ENCODE results near the gene UNC79. TPM values are rescaled to one million over a fixed set of nuclear protein-coding genes. Genes with fewer than 3 reads are reported as not detected.

The UNC79 gene
- total RNA-seq, 1 donor from 2014 or later, result 0.08 TPM

- DNase-seq (ENCODE audit: extremely low spot score, unreplicated experiment), result no peak
- H3K27ac Mint-ChIP-seq (ENCODE audit: unreplicated experiment), result no peak overlapping the region
- H3K4me1 Mint-ChIP-seq (ENCODE audit: unreplicated experiment), result no peaks in the 10 kb centered on the region
- H3K36me3 Mint-ChIP-seq (ENCODE audit: unreplicated experiment), result no peaks in the 10 kb centered on the region
- no peak overlapping the region for H3K4me3 Mint-ChIP-seq (ENCODE audit: unreplicated experiment)
- H3K9me3 Mint-ChIP-seq (ENCODE audit: unreplicated experiment), result peaks cover 13% of the 10 kb centered on the region
- H3K27me3 Mint-ChIP-seq (ENCODE audit: unreplicated experiment), result no peaks in the 10 kb centered on the region
- TF ChIP-seq, protein P1, sequence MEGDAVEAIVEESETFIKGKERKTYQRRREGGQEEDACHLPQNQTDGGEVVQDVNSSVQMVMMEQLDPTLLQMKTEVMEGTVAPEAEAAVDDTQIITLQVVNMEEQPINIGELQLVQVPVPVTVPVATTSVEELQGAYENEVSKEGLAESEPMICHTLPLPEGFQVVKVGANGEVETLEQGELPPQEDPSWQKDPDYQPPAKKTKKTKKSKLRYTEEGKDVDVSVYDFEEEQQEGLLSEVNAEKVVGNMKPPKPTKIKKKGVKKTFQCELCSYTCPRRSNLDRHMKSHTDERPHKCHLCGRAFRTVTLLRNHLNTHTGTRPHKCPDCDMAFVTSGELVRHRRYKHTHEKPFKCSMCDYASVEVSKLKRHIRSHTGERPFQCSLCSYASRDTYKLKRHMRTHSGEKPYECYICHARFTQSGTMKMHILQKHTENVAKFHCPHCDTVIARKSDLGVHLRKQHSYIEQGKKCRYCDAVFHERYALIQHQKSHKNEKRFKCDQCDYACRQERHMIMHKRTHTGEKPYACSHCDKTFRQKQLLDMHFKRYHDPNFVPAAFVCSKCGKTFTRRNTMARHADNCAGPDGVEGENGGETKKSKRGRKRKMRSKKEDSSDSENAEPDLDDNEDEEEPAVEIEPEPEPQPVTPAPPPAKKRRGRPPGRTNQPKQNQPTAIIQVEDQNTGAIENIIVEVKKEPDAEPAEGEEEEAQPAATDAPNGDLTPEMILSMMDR (IDR thresholded peaks at IDR 0.05), result no peak
Observed at GRCh38 chr14:93752980-93753561, 322.3 kb downstream of the UNC79 start.

DNA sequence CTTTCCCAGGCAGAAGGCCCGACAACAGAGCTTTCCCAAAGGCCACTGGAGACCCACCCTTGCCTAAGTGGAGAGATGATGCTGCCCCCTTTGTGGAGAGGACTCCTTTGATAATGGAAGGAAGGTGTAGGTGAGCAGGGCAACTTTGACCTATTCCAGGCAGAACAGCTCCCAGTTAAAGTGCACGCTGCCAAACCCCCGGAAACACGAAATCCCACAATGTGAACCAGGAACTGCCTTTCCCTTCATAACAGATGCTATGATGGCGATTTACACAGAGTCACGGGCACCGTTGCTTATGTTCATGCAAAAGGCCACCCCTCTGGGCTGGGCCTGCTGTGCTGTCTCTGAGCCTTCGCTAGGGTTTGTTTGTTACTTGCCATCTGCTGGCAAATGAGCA lies 322.9 kb downstream of the UNC79 start:
- H3K36me3 Mint-ChIP-seq (ENCODE audit: unreplicated experiment), result no peaks in the 10 kb centered on the region
- no peak for DNase-seq (ENCODE audit: extremely low spot score, unreplicated experiment)
- H3K9me3 Mint-ChIP-seq (ENCODE audit: unreplicated experiment), result peaks cover 13% of the 10 kb centered on the region
- no peaks in the 10 kb centered on the region for H3K4me1 Mint-ChIP-seq (ENCODE audit: unreplicated experiment)
- H3K27me3 Mint-ChIP-seq (ENCODE audit: unreplicated experiment), result no peaks in the 10 kb centered on the region
- H3K27ac Mint-ChIP-seq (ENCODE audit: unreplicated experiment), result no peak overlapping the region
- H3K4me3 Mint-ChIP-seq (ENCODE audit: unreplicated experiment), result no peak overlapping the region
- TF ChIP-seq, protein P1 (IDR thresholded peaks at IDR 0.05), result no peak

GRCh38 chr14:93757206-93757605 lies 326.5 kb downstream of the UNC79 start:
- Mint-ChIP-seq H3K4me1 (ENCODE audit: unreplicated experiment) (no peaks in the 10 kb centered on the region), H3K4me3 (ENCODE audit: unreplicated experiment) (no peak overlapping the region), H3K9me3 (ENCODE audit: unreplicated experiment) (peaks cover 18% of the 10 kb centered on the region), H3K27ac (ENCODE audit: unreplicated experiment) (no peak overlapping the region), H3K36me3 (ENCODE audit: unreplicated experiment) (no peaks in the 10 kb centered on the region), H3K27me3 (ENCODE audit: unreplicated experiment) (no peaks in the 10 kb centered on the region)
- TF ChIP-seq, protein P1 (IDR thresholded peaks at IDR 0.05), result no peak
- DNase-seq (ENCODE audit: extremely low spot score, unreplicated experiment), result no peak

Other genes with a start within 250 kb of the UNC79 start
- 25.4 and 27.1 TPM in 2 replicates for gene MOAP1, start 246.0 kb upstream of the UNC79 start, total RNA-seq
- gene LYSET, start 245.6 kb upstream of the UNC79 start, total RNA-seq, result 23.1 and 23.4 TPM in 2 replicates
- 8.8 and 10.4 TPM in 2 replicates for gene GON7, start 223.9 kb upstream of the UNC79 start, total RNA-seq
- gene UBR7, start 223.7 kb upstream of the UNC79 start, total RNA-seq, result 22.2 and 24.7 TPM in 2 replicates
- gene BTBD7, start 97.9 kb upstream of the UNC79 start, total RNA-seq, result 43.4 and 45.9 TPM in 2 replicates
- not detected in 2 replicates for gene COX8C, start 83.8 kb upstream of the UNC79 start, total RNA-seq

Data from osteocyte (in vitro differentiated cells).